HepG2 (cell line): Measurements from ENCODE around the gene STRADA.

Experiments used
- POLR2AphosphoS5 ChIP-seq: IDR thresholded peaks from 2 replicates; pipeline ENCODE4 v1.6.1; 2012; ENCODE audit warnings: low read depth, low read length
- SATB2 ChIP-seq: sonication (generic); formaldehyde crosslinking; IDR thresholded peaks from 2 replicates; pipeline ENCODE4 v1.5.0; 2020; ENCODE audit warnings: missing genetic modification reagents
- USF2 ChIP-seq, 2 experiments: sonication (generic) in 1 of 2; formaldehyde crosslinking in 1 of 2; IDR thresholded peaks; 2 replicates each; pipeline versions ENCODE4 v1.5.1 to v1.6.1; 2011 to 2020; ENCODE audit warnings: borderline replicate concordance in 1 of 2, low read depth in 1 of 2, low read length in 1 of 2, mild to moderate bottlenecking in 1 of 2, missing genetic modification reagents in 1 of 2, moderate library complexity in 1 of 2
- ZNF337 ChIP-seq: sonication (generic); formaldehyde crosslinking; IDR thresholded peaks from 2 replicates; pipeline ENCODE4 v1.5.1; 2020; ENCODE audit warnings: missing genetic modification reagents, low read depth, mild to moderate bottlenecking, borderline replicate concordance
- ZNF574 ChIP-seq: sonication (generic); formaldehyde crosslinking; IDR thresholded peaks from 2 replicates; pipeline ENCODE4 v1.4.0; 2020; ENCODE audit warnings: missing genetic modification reagents

- TF ChIP-seq POLR2AphosphoS5 (no peak), SATB2 (CRISPR knock-in tag) (no peak), ZNF574 (CRISPR knock-in tag) (no peak), ZNF337 (CRISPR knock-in tag) (no peak), USF2 (IDR thresholded peaks at IDR 0.05; ENCODE audit: low read depth, low read length) (no peak), USF2 (CRISPR knock-in tag; IDR thresholded peaks at IDR 0.05; ENCODE audit: borderline replicate concordance) (no peak)
Observed at GRCh38 chr17:63718988-63719387, 22.6 kb downstream of the STRADA start.
